BJ (cell line): ENCODE data around the gene FMN2. TPM values are rescaled to one million over a fixed set of nuclear protein-coding genes. Genes with fewer than 3 reads are reported as not detected.
A peak's percentile ranks its signal among the peaks of the same experiment; 100 is the strongest.
"Not testable (repeated sequence)": the region's sequence is repeated elsewhere in the genome, so short reads cannot be mapped to it uniquely, and the experiment has no call there.

Source experiments
- CTCF ChIA-PET: fragments of 350-600 bp; formaldehyde crosslinking; extraction: SDS; loops from one replicate; lab custom pipeline; 2021; ENCODE audit warnings: antibody characterized with exemption, inconsistent platforms; lab: Yijun Ruan, JAX
- POLR2A ChIA-PET: fragments of 300-600 bp; sonication (Branson Sonifier 250); formaldehyde crosslinking; extraction: SDS; loops from one replicate; lab custom pipeline; 2021; ENCODE audit warnings: antibody characterized with exemption; lab: Charles Lee
- DNase-seq: peaks from one replicate; pipeline ENCODE4 v3.0.0-alpha.2; 2011; ENCODE audit warnings: low read depth
- H3K27me3 ChIP-seq: 2 replicates; pipeline ENCODE4 v1.6.0; 2011; ENCODE audit warnings: low read length; ENCODE audit not compliant: control insufficient read depth, insufficient read depth
- H3K36me3 ChIP-seq: 2 replicates; pipeline ENCODE4 v1.5.1; 2011; ENCODE audit warnings: low read length; ENCODE audit not compliant: control insufficient read depth, insufficient read depth
- H3K4me3 ChIP-seq: 2 replicates; pipeline ENCODE4 v1.5.1; 2011; ENCODE audit warnings: low read depth, mild to moderate bottlenecking, control low read depth, low read length
- polyA plus RNA-seq: library from polyadenylated mRNA; depleted of rRNA; stranded (reverse); fragments of >200 nt; gene quantifications from 2 replicates; pipeline ENCODE4 v1.2.3, GENCODE V29; 2011
- TF ChIP-seq, protein P1 (sequence below): IDR thresholded peaks from 2 replicates; pipeline ENCODE4 v1.5.1; 2011; ENCODE audit warnings: low read depth, mild to moderate bottlenecking, control low read depth, inconsistent platforms, low read length, moderate library complexity; ENCODE audit not compliant: insufficient read depth

FMN2 gene
- polyA plus RNA-seq, 1 experiment: 14.6 TPM

DNA sequence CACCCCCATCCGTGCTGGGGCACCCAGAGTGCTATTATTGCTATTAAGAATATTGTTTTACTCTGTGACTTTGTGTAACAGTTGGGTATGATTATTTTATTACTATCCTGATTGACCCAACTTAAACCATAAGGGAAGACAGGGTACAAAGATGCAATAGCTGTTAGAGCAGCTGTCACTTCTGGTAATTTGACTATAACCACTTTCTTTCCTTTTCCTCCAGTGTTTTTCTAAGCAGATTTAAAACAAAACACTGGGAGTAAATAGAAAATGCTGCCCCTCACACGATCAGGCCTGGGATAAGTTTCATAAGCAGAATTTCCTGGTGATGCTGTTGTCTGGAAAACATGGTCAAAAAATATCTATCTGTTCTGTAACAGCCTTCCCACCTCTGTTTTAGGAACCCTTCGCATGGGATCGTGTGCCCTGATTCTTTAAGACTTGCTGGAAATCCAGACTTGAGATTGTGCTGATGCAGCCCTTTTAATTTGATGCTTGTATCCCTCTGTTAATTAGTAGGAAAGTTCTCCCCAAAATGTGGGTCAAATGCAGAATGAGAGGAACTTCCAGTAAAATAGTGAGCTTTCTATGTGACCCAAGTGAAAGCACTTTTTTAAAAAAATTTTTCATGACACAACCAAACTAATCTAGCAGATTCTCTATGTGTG, 165.3 kb downstream of the FMN2 start:
- Histone ChIP-seq H3K27me3 (no peaks in the 10 kb centered on the region), H3K36me3 (peaks cover 3% of the 10 kb centered on the region; the same call in 1 of the 2 replicates), H3K4me3 (no peak overlapping the region)
- TF ChIP-seq, protein P1, sequence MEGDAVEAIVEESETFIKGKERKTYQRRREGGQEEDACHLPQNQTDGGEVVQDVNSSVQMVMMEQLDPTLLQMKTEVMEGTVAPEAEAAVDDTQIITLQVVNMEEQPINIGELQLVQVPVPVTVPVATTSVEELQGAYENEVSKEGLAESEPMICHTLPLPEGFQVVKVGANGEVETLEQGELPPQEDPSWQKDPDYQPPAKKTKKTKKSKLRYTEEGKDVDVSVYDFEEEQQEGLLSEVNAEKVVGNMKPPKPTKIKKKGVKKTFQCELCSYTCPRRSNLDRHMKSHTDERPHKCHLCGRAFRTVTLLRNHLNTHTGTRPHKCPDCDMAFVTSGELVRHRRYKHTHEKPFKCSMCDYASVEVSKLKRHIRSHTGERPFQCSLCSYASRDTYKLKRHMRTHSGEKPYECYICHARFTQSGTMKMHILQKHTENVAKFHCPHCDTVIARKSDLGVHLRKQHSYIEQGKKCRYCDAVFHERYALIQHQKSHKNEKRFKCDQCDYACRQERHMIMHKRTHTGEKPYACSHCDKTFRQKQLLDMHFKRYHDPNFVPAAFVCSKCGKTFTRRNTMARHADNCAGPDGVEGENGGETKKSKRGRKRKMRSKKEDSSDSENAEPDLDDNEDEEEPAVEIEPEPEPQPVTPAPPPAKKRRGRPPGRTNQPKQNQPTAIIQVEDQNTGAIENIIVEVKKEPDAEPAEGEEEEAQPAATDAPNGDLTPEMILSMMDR: no peak
- CTCF ChIA-PET: no interaction called here
- DNase-seq: no peak
- POLR2A ChIA-PET: no interaction called here

- Histone ChIP-seq H3K4me3 (no peak overlapping the region), H3K27me3 (no peaks in the 10 kb centered on the region), H3K36me3 (peaks cover 3% of the 10 kb centered on the region; the same call in 1 of the 2 replicates)
- POLR2A ChIA-PET: no interaction called here
- DNase-seq: peak; percentile 92
- CTCF ChIA-PET: interaction anchor here (0.9 kb wide), 1 partner anchor 433 kb away, joined by 3 read pairs; no protein-coding TSS in a partner anchor
- TF ChIP-seq, protein P1: no peak
Observed at GRCh38 chr1:240258910-240259309, 167.2 kb downstream of the FMN2 start.

DNA sequence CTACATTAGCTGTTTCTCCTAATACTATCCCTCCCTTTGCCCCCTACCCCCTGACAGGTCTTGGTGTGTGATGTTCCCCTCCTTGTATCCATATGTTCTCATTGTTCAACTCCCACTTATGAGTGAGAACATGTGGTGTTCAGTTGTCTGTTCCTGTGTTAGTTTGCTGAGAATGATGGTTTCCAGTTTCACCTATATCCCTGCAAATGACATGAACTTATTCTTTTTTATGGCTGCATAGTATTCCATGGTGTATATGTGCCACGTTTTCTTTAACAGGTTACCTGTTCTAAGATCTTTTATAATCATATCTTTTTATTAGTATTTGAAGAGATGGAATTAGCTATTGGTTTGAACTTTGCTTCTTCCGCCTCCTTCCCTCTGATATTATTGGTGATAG, 172.8 kb downstream of the FMN2 start:
- H3K4me3 ChIP-seq, CTCF ChIA-PET, H3K27me3 ChIP-seq, H3K36me3 ChIP-seq, DNase-seq, POLR2A ChIA-PET: not testable (repeated sequence)

DNA sequence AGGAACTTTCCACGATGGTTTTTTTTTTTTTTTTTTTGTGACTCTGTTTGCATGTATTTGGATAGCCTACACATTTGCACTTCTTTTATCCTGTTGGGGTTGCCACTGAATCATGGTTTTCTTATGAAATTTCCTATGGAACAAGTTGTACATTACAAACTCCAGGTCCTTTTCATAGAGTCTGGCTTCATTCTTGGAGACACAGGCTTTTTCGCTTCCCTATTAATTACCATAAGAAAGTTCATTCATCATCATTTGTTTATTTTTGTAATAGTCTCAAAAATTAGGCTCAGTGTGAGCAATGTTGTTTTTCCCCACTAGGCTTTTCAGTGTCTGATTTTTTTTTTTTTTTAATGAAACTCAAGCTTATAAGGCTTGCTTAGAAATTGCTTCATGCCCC, 179.4 kb downstream of the FMN2 start:
- ChIA-PET CTCF (no interaction called here), POLR2A (interaction anchor here (0.6 kb wide), 1 partner anchor 100 kb away, joined by 3 read pairs; no protein-coding TSS in a partner anchor)
- no peak overlapping the region for H3K4me3 ChIP-seq
- TF ChIP-seq, protein P1: no peak
- no peaks in the 10 kb centered on the region for H3K27me3 ChIP-seq
- peaks cover 1% of the 10 kb centered on the region; the same call in 1 of the 2 replicates for H3K36me3 ChIP-seq
- DNase-seq: no peak

DNA sequence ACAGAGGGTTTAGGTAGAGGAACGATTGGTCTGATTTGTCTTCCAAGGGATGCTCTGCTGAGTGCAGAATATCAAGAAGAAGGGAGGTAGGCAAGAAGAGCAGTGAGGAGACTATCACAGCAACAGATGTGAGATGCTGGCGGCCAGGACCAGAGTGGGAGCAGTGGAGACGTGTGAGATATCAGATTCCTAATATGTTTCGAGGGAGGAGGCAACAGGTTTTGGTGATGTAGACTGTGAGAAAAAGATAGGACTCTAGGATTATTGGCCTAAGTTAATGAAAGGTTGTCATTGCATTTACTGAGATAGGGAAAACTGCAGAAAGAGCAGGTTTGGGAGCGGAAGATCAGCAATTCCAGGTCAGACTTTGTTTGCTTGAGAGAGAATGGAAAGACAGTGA, 182.9 kb downstream of the FMN2 start:
- peaks cover 1% of the 10 kb centered on the region; the same call in 1 of the 2 replicates for H3K36me3 ChIP-seq
- TF ChIP-seq, protein P1: no peak
- no peak overlapping the region for H3K4me3 ChIP-seq
- no peaks in the 10 kb centered on the region for H3K27me3 ChIP-seq
- CTCF ChIA-PET: no interaction called here
- no peak for DNase-seq
- POLR2A ChIA-PET: no interaction called here

DNA sequence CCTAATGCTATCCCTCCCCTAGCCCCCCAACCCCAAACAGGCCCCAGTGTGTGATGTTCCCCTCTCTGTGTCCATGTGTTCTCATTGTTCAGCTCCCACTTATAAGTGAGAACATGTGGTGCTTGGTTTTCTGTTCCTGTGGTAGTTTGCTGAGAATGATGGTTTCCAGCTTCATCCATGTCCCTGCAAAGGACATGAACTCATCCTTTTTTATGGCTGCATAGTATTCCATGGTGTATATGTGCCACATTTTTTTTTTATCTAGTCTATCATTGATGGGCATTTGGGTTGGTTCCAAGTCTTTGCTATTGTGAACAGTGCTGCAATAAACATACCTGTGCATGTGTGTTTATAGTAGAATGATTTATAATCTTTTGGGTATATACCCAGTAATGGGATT, 183.5 kb downstream of the FMN2 start:
- H3K27me3 ChIP-seq, POLR2A ChIA-PET, H3K4me3 ChIP-seq, H3K36me3 ChIP-seq, DNase-seq, CTCF ChIA-PET: not testable (repeated sequence)
